Erythroblast (primary cell): ENCODE results near the gene RGS7.

Source experiments
- GATA1 ChIP-seq: IDR thresholded peaks from 2 replicates; pipeline ENCODE4 v1.6.1; 2011; ENCODE audit warnings: low read depth, mild to moderate bottlenecking, control low read depth, low read length, moderate library complexity
- POLR2A ChIP-seq: IDR thresholded peaks from 2 replicates; pipeline ENCODE4 v1.6.1; 2011; ENCODE audit warnings: mild to moderate bottlenecking, low read length

GRCh38 chr1:241096982-241097381, 260.0 kb downstream of the RGS7 start:
- no peak for TF ChIP-seq POLR2A
- no peak for TF ChIP-seq GATA1
